Measurements from ENCODE around the gene C10orf67.

Gene C10orf67

GRCh38 chr10:23197416-23197861 lies 147.2 kb downstream of the C10orf67 start:
- DNase-seq (ENCODE audit: low spot score), result no peak

- no peak for DNase-seq (ENCODE audit: low spot score)
Observed at GRCh38 chr10:23196915-23197314, 147.7 kb downstream of the C10orf67 start.

- no peak for DNase-seq (ENCODE audit: low spot score)
Observed at GRCh38 chr10:23195846-23196600, 148.6 kb downstream of the C10orf67 start.

GRCh38 chr10:23194966-23195845 lies 149.4 kb downstream of the C10orf67 start:
- no peak for DNase-seq (ENCODE audit: low spot score)

GRCh38 chr10:23194471-23194965 lies 150.1 kb downstream of the C10orf67 start:
- no peak for DNase-seq (ENCODE audit: low spot score)

- DNase-seq (ENCODE audit: low spot score), result no peak
Observed at GRCh38 chr10:23193435-23194074, 151.0 kb downstream of the C10orf67 start.

- DNase-seq (ENCODE audit: low spot score), result no peak
Observed at GRCh38 chr10:23192712-23193434, 151.7 kb downstream of the C10orf67 start.

- DNase-seq (ENCODE audit: low spot score), result no peak
Observed at GRCh38 chr10:23191764-23192711, 152.6 kb downstream of the C10orf67 start, which contains the start of gene PTF1A. Gene PTF1A (plus strand): TSS chr10:23192312. CDS start chr10:23192531, 219 bp downstream.

GRCh38 chr10:23190872-23191763 lies 153.5 kb downstream of the C10orf67 start:
- no peak for DNase-seq (ENCODE audit: low spot score)

GRCh38 chr10:23189024-23189423 lies 155.6 kb downstream of the C10orf67 start:
- no peak for DNase-seq (ENCODE audit: low spot score)

- DNase-seq (ENCODE audit: low spot score), result no peak
Observed at GRCh38 chr10:23187155-23187554, 157.4 kb downstream of the C10orf67 start.

GRCh38 chr10:23186697-23187096 lies 157.9 kb downstream of the C10orf67 start:
- DNase-seq (ENCODE audit: low spot score), result no peak

GRCh38 chr10:23186178-23186577 lies 158.4 kb downstream of the C10orf67 start:
- DNase-seq (ENCODE audit: low spot score), result no peak

- no peak for DNase-seq (ENCODE audit: low spot score)
Observed at GRCh38 chr10:23174977-23175512, 169.6 kb downstream of the C10orf67 start.

GRCh38 chr10:23174074-23174976 lies 170.3 kb downstream of the C10orf67 start:
- DNase-seq (ENCODE audit: low spot score), result no peak

- DNase-seq (ENCODE audit: low spot score), result no peak
Observed at GRCh38 chr10:23173214-23174073, 171.2 kb downstream of the C10orf67 start.
